Muscle of leg (tissue), 11 donors: Measurements from ENCODE around the gene TSPAN11. TPM values are rescaled to one million over a fixed set of nuclear protein-coding genes. Genes with fewer than 3 reads are reported as not detected.

Source experiments
- DNase-seq: peaks from one replicate; pipeline ENCODE4 v3.0.0; 2013
- H3K27ac ChIP-seq: one replicate; pipeline ENCODE4 v1.5.1; 2013; ENCODE audit warnings: mild to moderate bottlenecking, low read length, control low read depth
- H3K27me3 ChIP-seq: one replicate; pipeline ENCODE4 v1.6.1; 2013; ENCODE audit warnings: low read length; ENCODE audit not compliant: control insufficient read depth, insufficient read depth
- H3K36me3 ChIP-seq: one replicate; pipeline ENCODE4 v1.6.1; 2013; ENCODE audit warnings: low read length; ENCODE audit not compliant: control insufficient read depth, insufficient read depth
- H3K4me1 ChIP-seq: one replicate; pipeline ENCODE4 v1.6.1; 2013; ENCODE audit warnings: low read length; ENCODE audit not compliant: control insufficient read depth, insufficient read depth
- H3K4me3 ChIP-seq: one replicate; pipeline ENCODE4 v1.5.1; 2013; ENCODE audit warnings: low read length, control low read depth
- H3K9me3 ChIP-seq: replicated peaks from 2 replicates; pipeline ENCODE4 v1.6.1; 2013; ENCODE audit warnings: low read depth, low read length; ENCODE audit not compliant: control insufficient read depth
- WGBS: methylation state at CpG from one replicate; pipeline ENCODE4 v1.1.5; 2013; ENCODE audit warnings: missing lambda C conversion rate; ENCODE audit not compliant: insufficient coverage; 5-methylcytosine and 5-hydroxymethylcytosine counted together
- polyA plus RNA-seq, 8 donors: library from polyadenylated mRNA; unstranded; fragments of 120-200 nt; gene quantifications; one replicate each; pipeline versions ENCODE4 v1.2.1 to v1.2.3, GENCODE V29; 2013; ENCODE audit warnings: inconsistent platforms in 1 of 8, low replicate concordance in 1 of 8; ENCODE audit not compliant: insufficient read length in 8 of 8, insufficient read depth in 1 of 8
- total RNA-seq: library from RNA; stranded (reverse); fragments of 120-200 nt; gene quantifications from one replicate; pipeline ENCODE4 v1.2.4, GENCODE V29; 2013

TSPAN11 gene
- total and polyA plus RNA-seq, 9 donors: 4.7 to 19.6 (median 9.1) TPM

DNA sequence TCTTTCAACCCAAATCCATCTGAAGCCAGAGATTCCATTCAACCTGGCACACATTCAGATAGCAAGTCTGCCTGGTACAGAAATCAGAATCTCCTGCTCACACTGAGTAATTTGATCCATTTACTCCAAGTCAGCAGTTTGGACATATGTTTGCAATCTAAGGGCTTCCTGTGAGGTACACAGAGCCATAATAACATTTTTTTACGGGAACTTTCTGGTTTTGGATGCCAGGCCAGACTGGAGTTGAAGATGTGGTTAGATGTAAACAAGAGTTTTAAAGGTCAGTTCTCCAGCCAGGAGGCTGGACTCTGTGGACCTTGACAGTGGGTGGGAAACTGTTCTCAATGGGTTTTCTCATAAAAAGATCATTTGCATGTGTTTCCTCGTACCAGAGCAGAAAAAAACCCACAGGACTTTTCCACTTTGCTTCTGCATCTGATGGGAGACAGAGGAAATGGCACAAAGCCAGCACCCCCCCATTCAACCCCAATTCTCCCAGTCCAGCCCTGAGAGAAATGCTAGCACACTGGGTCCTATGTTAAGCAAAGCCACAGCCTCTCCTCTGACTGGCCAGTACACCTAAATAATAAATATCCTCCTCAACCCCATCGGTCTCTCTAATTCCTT lies 17.7 kb upstream of the TSPAN11 start:
- no peaks in the 10 kb centered on the region for H3K27me3 ChIP-seq
- H3K27ac ChIP-seq: peak overlapping the region; percentile 90
- H3K36me3 ChIP-seq: no peaks in the 10 kb centered on the region
- no peaks in the 10 kb centered on the region for H3K9me3 ChIP-seq
- H3K4me3 ChIP-seq: no peak overlapping the region
- 8% methylated on average over 2 of the region's 3 CpGs for WGBS
- peak; percentile 96 for DNase-seq
- H3K4me1 ChIP-seq: peaks cover 24% of the 10 kb centered on the region

DNA sequence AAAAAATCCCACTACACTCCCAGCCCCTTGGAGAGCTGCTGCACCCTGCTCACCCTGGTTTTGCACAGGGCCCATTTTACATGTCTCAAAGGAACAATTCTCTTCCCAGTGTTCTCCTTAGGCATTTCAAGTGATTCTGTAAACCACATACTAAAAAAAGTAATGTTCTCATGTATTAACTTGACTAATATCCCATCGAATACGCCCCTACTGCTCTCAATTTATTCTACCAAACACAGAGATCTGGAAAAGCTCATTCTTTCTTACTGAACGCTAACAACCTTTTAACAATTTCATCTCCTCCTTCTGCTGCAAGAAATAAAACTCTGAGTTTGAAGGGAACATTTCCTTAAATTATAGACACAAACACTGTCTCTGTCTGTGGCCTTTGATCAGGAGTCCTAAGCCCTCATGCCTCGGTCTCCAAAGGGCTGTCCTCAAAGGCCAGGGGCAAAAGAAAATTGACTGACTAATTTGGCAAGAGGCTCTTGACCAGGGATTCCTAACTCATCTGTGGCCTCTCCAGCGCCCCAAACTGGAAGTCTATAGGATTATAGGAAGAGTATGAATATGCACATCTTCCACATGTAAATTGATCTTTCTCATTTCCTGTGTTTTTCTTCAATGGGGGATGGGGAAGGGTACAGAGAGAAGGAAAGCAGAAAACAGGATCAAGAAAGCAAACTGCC lies 17.1 kb upstream of the TSPAN11 start:
- no peaks in the 10 kb centered on the region for H3K36me3 ChIP-seq
- H3K4me3 ChIP-seq: no peak overlapping the region
- H3K4me1 ChIP-seq: peaks cover 24% of the 10 kb centered on the region
- H3K27ac ChIP-seq: peak overlapping the region; percentile 90
- 17% methylated on average over 2 of the region's 5 CpGs for WGBS
- no peaks in the 10 kb centered on the region for H3K27me3 ChIP-seq
- peak; percentile 77 for DNase-seq
- no peaks in the 10 kb centered on the region for H3K9me3 ChIP-seq

DNA sequence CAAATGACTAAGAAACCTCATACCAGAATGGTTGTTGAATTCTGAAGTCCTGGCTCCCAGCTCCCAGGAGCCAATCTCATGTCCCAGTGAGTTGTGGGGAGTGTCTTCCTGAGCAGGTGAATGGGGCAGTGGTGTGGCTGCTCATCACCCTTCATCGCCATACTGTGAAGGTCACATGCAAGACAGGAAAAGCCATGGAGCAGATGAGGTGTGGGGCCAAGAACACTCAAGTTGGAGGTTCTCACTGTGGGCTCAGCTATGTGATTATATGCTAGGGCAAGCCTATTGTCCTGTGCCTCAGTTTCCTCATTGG lies 16.6 kb upstream of the TSPAN11 start:
- DNase-seq: no peak
- no peaks in the 10 kb centered on the region for H3K27me3 ChIP-seq
- H3K27ac ChIP-seq: peak overlapping the region; percentile 90
- H3K4me1 ChIP-seq: peaks cover 24% of the 10 kb centered on the region
- H3K9me3 ChIP-seq: no peaks in the 10 kb centered on the region
- H3K36me3 ChIP-seq: no peaks in the 10 kb centered on the region
- no peak overlapping the region for H3K4me3 ChIP-seq
- 90% methylated on average over 1 of the region's 1 CpG for WGBS

DNA sequence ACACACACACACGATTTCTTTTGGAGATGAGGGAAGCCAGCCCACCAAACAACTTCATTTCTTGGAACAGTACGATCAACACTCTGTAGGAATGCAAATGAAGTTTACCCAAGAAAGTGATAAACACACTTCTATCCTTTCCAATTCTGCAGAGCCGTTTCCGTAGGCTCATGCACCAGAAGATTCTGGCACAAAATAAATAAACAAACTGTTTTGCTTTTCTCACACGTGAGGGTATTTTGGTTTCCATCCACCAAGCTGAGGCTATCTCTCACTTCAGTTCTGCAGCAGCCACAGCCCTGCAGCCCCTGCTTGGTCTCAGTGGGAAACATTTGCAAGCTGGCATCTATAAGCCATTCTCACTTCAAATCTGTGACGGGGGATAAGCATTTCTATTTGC lies 15.3 kb upstream of the TSPAN11 start:
- Histone ChIP-seq H3K36me3 (no peaks in the 10 kb centered on the region), H3K27ac (no peak overlapping the region), H3K27me3 (no peaks in the 10 kb centered on the region), H3K4me1 (peaks cover 23% of the 10 kb centered on the region), H3K9me3 (no peaks in the 10 kb centered on the region), H3K4me3 (no peak overlapping the region)
- no peak for DNase-seq
- WGBS: no CpG with 5 or more reads among the region's 6 CpGs

DNA sequence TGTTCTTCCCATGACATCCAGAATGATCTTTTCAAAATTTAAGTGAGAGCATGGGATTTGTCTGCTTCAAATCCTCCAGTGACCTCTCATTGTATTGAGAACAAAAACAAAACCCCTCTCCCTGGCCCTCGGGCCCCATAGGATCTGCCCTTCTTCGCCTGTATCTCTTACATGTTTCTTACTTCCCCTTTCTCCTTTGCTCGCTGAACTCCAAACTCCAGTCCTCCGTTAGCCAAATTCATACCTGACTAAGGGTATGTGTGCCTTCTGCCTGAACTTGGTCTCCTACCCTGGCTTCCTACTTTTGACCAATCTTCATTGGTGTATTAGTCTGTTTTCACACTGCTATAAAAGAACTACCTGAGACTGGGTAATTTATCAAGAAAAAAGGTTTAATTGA lies 13.2 kb upstream of the TSPAN11 start:
- no peak overlapping the region for H3K27ac ChIP-seq
- no peaks in the 10 kb centered on the region for H3K36me3 ChIP-seq
- 83% methylated on average over 3 of the region's 4 CpGs for WGBS

DNA sequence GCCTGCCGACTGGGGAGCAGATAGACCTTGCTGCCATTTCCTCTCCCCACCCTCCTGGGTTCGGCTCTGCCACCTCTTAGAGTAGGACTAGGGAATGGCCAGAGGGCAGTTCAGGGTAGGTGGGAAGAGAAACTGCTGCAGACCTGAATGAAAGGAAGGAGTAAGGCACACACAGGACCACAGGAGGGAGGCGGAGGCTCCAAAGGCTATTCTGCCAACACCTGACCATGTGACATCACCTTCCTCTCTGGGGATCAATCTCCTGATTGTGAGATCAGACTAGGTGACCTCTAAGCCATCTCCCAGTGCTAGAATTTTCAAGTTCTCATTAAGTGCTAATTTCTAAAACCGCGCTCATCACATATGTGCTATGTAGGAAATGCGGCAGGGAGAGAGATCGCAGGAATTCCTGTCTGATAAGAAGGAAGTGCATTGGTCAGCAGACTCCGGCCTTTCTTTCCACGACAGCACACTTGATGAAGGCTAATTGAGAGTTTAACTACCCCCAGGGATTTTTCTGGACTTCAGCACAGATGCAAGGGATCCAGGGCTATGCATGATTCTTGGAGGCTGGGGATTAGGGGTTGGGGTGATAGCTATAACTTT lies 11.5 kb upstream of the TSPAN11 start:
- 60% methylated on average over 1 of the region's 9 CpGs for WGBS
- no peaks in the 10 kb centered on the region for H3K9me3 ChIP-seq
- peaks cover 8% of the 10 kb centered on the region for H3K4me1 ChIP-seq
- H3K4me3 ChIP-seq: no peak overlapping the region
- H3K27ac ChIP-seq: no peak overlapping the region
- no peaks in the 10 kb centered on the region for H3K27me3 ChIP-seq
- no peaks in the 10 kb centered on the region for H3K36me3 ChIP-seq
- DNase-seq: no peak

More for the DNA sequence above, 13.2 kb upstream of the TSPAN11 start:
- Histone ChIP-seq H3K4me1 (peaks cover 22% of the 10 kb centered on the region), H3K9me3 (no peaks in the 10 kb centered on the region), H3K27me3 (no peaks in the 10 kb centered on the region), H3K4me3 (no peak overlapping the region)
- no peak for DNase-seq

DNA sequence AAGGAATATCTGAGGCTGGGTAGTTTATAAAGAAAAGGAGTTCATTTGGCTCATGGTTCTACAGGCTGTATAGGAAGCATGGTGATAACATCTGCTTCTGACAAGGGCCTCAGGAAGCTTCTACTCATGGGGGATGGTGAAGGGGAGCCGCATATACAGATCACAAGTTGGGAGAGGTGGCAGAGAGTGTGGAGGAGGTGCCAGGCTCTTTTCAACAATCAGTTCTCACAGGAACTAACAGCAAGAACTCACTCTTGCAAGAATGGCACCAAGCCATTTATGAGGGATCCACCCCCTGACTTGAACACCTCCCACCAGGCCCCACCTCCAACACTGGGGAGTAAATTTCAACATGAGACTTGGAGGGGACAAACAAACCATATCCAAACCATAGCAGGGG lies 3.5 kb upstream of the TSPAN11 start:
- no CpG with 5 or more reads among the region's 1 CpG for WGBS
- no peaks in the 10 kb centered on the region for H3K36me3 ChIP-seq

DNA sequence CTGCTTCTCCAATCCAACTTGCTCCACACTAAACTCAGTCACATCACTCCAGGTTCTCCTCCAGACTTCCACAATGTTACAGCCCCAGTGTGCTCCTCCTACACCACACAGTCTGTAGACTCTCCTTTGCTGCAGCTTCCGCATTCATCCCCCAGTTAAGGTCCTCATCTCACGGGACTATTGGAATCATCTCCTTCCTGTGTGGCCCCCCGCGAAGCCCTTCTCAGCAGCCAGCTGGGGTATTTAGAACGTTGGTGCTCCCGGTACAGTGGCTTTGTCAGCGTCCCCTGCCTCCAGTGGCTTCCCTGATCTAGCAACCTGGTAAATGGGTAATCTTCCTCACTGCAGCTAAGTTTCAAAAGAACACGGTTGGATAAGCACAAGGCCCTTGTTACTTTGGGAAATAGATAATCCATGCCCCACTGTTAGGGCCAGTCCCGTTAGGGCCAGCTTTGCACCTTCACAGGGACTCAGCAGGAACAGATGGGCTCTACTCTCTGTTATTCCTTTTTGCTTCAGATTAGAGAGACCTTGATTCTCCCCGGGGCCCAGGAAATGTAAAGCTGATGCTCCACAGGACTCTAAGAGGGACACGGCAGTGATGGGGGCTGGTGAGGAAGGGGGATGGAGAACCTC lies 823 bp upstream of the TSPAN11 start:
- H3K36me3 ChIP-seq: no peaks in the 10 kb centered on the region
- no peak for DNase-seq
- peak overlapping the region; percentile 31 for H3K27ac ChIP-seq
- peaks cover 23% of the 10 kb centered on the region for H3K27me3 ChIP-seq
- H3K4me3 ChIP-seq: peak overlapping the region; percentile 47
- 52% methylated on average over 7 of the region's 11 CpGs for WGBS
- peaks cover 35% of the 10 kb centered on the region for H3K4me1 ChIP-seq
- H3K9me3 ChIP-seq: no peaks in the 10 kb centered on the region

More for the DNA sequence above, 3.5 kb upstream of the TSPAN11 start:
- Histone ChIP-seq H3K4me1 (peaks cover 18% of the 10 kb centered on the region), H3K27ac (no peak overlapping the region), H3K9me3 (no peaks in the 10 kb centered on the region), H3K27me3 (peaks cover 23% of the 10 kb centered on the region), H3K4me3 (no peak overlapping the region)
- DNase-seq: no peak

DNA sequence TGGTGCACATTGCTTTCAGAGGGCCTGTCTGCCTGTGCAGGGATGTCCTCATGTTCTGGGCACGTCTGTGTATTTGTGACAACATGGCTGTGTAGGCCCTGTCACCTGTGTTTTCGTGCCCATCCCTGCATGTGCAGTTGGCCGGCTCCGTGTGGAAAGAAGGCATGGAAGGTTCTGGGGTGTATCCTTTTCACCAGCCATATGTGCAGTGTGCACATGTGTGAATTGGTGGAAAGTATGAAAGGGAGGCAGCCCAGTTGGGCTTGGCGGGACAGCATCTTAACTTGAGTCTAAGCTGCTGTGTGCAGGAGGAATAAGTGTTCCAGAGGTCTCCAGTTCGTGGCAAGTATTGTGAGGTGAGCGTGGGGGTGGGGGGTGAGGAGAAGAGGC lies 669 bp downstream of the TSPAN11 start:
- DNase-seq: peak; percentile 51
- Histone ChIP-seq H3K4me1 (peaks cover 35% of the 10 kb centered on the region), H3K9me3 (no peaks in the 10 kb centered on the region), H3K27me3 (peaks cover 23% of the 10 kb centered on the region), H3K36me3 (no peaks in the 10 kb centered on the region), H3K4me3 (peak overlapping the region; percentile 34), H3K27ac (peak overlapping the region; percentile 13)
- WGBS: 45% methylated on average over 7 of the region's 7 CpGs
